DMS53 (cell line): ENCODE measurements around the gene VIPR2.
"Not testable (repeated sequence)": the region's sequence is repeated elsewhere in the genome, so short reads cannot be mapped to it uniquely, and the experiment has no call there.

Experiments used
- DNase-seq: peaks from one replicate; lab custom pipeline; 2025; lab: John Stamatoyannopoulos, UW

Gene VIPR2

DNA sequence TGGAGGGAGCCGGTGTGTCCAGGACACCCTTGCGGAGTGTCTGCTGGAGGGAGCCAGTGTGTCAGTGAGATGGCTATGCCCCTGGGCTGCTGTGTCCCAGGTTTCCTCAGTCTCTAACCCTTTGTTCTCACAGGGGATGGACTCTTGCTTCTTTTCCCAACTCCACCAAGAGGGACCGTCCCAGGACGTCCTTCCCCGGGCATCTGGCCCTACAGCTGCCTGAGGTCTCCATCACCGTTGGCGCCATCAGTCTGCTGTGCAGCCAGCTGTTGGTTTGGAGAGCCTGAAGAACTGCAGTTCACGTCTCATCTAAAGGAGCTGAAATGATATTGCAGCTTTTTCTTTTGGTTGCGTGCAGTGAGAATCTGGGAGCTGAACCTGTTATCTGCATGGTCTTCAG lies 136.2 kb downstream of the VIPR2 start:
- no peak for DNase-seq

DNA sequence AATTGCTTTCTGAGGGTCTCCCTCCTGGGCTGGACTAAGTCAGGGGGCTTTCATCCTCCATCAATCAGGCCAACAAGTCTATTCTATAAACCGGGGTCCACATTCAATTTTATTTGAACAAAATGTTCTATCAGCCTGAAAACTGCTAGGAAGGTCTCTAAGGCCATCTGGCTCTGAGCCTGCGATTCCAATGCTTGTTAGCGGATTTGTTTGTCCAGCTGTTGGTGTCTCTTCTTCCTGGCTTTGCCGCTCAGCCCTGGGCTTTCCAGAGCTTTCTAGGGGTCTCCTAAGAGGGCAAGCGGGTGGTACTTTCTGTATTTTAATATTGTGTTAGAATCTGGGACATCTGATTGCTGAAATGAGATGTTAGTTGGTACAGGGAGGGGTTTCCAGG lies 136.7 kb downstream of the VIPR2 start:
- DNase-seq = peak; percentile 61

GRCh38 chr7:159007364-159007995 lies 137.2 kb downstream of the VIPR2 start:
- no peak for DNase-seq

- DNase-seq = peak; percentile 67
Measured at GRCh38 chr7:159006610-159007130, 138.0 kb downstream of the VIPR2 start.

DNA sequence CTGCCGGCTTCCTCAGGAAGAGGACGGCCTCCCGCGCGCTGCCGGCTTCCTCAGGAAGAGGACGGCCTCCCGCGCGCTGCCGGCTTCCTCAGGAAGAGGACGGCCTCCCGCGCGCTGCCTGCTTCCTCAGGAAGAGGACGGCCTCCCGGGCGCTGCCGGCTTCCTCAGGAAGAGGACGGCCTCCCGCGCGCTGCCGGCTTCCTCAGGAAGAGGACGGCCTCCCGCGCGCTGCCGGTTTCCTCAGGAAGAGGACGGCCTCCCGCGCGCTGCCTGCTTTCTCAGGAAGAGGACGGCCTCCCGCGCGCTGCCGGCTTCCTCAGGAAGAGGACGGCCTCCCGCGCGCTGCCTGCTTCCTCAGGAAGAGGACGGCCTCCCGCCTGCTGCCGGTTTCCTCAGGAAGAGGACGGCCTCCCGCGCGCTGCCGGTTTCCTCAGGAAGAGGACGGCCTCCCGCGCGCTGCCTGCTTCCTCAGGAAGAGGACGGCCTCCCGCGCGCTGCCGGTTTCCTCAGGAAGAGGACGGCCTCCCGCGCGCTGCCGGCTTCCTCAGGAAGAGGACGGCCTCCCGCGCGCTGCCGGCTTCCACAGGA lies 138.6 kb downstream of the VIPR2 start:
- DNase-seq = not testable (repeated sequence)

- DNase-seq = no peak
Measured at GRCh38 chr7:159005618-159006017, 139.0 kb downstream of the VIPR2 start.

- no peak for DNase-seq
Measured at GRCh38 chr7:159004411-159004810, 140.3 kb downstream of the VIPR2 start.

DNA sequence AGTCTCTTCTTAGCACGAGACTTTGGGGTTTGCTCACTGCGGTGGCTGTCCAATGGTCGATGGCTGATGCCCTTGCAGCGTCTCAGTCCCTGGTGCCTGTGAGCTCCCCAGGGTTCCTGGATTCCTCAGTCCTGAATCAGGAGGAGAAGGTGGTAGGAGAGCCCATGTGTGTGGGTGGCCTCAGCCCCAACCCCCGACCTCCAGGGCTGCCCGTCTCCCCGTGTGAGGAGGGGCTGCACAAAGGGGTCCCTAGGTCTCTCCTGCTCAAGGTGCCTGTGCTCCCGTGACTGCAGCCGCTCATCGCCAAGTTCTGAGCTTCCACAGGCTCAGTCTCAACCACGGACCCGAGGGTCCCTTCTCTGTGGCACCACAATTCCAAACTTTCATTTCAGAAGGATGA lies 142.9 kb downstream of the VIPR2 start:
- no peak for DNase-seq

DNA sequence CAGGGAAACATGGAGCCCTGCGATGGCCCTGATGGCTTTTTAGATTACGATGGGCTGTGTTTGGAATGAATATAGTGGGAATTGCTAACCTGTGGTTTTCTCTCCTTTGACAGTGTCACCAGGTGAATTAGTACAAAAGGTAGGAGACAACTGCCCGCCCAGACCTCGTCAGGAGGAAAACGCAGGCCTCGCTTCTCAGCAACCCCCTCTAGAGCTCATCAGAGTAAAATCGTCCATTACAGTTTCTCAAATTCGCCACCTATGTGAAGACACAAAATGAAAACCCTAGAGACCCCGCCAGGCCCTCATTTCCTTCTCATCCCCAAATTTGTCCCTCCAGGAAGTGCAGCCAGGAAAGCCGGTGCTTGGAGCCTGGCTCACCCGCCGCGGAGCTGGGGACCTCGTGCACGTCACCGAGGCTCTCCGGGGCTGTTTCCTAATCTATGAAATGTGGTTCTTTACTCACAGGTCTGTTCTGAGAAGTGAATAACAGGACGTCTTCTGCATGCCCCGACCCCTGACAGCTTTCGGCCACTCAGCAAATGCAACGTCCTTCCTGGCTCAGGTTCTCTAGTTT lies 143.7 kb downstream of the VIPR2 start:
- no peak for DNase-seq

GRCh38 chr7:159000070-159000469 lies 144.6 kb downstream of the VIPR2 start:
- no peak for DNase-seq

DNA sequence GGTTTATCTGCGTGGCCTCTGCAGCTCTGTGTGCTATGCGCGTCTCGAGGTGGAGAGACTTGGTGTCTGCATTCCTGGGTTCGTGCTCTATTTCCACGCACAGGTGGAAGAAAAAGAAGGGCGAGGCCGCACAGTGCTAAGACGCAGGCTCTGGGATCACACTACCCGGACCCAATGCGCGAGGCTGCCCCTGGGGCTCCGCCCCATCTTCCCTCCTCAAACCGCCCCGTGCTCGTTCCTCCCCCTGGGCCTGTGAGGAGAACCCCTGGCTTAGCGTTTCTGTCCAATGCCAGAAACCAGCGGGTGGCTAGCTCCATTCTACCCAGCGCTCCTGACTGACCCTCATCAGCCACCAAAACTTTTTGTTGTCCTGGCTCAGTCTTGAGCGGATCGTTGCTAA lies 145.2 kb downstream of the VIPR2 start:
- DNase-seq = no peak

DNA sequence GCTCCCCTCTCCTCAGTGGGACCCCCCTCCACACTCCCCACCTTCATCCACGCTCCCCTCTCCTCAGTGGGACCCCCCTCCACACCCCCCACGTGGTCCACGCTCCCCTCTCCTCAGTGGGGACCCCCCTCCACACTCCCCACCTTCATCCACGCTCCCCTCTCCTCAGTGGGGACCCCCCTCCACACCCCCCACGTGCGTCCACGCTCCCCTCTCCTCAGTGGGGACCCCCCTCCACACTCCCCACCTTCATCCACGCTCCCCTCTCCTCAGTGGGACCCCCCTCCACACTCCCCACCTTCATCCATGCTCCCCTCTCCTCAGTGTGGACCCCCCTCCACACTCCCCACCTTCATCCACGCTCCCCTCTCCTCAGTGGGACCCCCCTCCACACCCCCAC lies 146.4 kb downstream of the VIPR2 start:
- DNase-seq = not testable (repeated sequence)

- DNase-seq = peak; percentile 73
Measured at GRCh38 chr7:158997471-158997870, 147.2 kb downstream of the VIPR2 start.

- peak; percentile 54 for DNase-seq
Measured at GRCh38 chr7:158997110-158997453, 147.6 kb downstream of the VIPR2 start.

DNA sequence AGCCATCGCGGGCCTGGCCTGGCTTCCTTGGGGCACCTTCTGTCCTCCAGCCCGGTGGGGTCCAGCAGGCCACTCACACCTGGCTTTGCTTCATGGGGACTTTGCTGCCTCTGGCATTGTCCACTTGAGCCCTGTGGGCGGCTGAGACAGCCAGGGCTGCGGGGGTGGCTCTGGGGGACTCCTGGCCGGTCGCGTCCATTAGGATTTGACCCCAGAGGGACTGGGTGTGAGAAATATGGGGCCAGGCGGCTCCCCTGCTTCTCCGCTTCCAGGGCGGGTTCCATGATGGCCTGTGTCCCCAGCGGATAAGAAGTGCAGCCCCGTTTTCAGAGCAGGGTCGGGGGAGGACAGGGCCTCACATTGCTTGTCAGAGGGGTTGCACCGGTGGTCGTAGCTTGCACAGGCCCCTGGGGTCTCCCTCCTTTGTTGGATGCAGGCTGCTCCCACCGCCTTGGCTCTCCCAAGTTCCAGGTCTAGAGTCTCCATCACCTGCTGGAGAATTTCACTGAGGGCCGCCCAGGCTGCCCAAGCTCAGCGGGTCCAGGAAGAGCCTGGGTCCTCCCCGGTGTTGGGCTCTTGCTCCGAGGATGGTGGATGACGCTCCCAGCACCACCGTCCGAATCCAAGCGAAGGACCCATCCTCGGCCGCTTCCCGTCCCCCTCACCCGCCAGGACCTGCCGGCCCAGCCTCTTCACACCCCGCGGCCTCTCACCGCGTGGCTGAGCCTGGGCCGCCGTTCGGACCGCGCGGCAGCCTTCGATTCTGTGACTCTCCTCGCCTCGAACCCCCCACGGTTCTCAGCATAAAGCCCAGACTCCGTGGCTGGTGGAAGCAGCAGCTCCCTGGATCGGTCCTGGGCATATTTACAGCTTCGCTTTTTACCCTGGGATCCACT lies 148.2 kb downstream of the VIPR2 start:
- no peak for DNase-seq

DNA sequence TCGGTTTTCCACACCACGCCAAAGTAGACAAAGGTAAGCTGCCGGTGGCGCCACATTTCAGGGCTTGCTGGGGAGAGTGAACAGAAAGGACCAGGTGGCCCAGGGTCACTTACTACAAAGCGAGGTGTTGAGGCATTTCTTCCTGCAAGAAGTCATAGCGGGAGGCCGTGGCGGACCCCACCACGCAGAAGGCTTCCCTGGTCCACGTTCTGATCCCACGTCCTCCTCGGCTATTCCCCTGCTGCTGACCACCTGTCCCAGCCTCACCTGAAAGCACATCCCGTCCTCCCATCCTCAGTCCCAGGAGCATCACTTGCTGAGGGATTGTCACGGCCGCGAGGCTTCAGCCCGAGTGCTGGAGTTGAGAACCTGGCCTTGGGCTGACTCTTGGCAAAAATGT lies 149.2 kb downstream of the VIPR2 start:
- no peak for DNase-seq

DNA sequence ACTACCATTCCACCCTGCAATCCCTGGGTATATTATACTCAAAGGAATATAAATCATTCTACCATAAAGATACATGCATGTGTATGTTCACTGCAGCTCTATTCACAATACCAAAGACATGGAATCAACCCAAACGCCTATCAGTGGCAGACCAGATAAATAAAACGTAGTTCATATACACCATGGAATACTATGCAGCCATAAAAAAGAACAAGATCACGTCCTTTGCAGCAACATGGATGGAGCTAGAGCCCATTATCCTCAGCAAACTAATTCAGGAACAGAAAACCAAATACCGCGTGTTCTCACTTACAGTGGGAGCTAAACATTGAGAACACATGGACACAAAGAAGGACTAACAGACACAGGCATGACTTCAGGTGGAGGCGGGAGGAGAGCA lies 150.0 kb downstream of the VIPR2 start:
- no peak for DNase-seq

DNA sequence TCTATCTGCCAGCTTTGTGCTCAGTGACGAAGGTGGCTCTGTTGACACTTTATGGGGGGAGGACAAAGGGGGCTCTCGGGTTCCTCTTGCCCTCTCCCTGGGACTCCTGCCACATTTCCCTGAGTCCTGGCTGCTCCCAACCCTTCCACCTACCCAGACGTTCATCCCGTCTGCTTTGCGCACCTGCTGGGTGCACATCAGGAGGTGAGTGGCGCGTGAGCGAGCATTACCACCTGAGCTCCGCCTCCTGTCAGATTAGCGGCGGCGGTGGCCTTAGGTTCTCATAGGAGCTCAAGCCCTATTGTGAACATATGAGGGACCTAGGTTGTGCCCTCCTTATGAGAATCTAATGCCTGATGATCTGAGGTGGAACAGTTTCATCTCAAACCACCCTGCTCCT lies 151.1 kb downstream of the VIPR2 start:
- peak; percentile 36 for DNase-seq

DNA sequence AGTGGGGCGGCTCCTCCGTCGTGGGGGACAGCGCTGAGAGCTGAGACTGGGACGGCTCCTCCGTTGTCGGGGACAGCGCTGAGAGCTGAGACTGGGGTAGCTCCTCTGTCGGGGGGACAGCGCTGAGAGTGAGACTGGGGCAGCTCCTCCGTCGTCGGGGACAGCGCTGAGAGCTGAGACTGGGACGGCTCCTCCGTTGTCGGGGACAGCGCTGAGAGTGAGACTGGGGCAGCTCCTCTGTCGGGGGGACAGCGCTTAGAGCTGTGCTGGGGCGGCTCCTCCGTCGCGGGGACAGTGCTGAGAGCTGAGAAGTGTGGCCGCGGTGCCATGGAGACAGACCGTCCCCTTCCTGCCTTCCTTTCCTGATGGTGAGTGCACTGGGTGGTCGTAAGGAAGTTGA lies 151.9 kb downstream of the VIPR2 start:
- DNase-seq = no peak

GRCh38 chr7:158991824-158992621 lies 152.6 kb downstream of the VIPR2 start:
- DNase-seq = no peak

GRCh38 chr7:158988996-158989395 lies 155.7 kb downstream of the VIPR2 start:
- no peak for DNase-seq
